ENCODE results near the gene NHSL1.

The NHSL1 gene

GRCh38 chr6:138451043-138451442 lies 48.3 kb downstream of the NHSL1 start:
- no peak for TF ChIP-seq CTCF (conservative IDR thresholded peaks at IDR 0.05; ENCODE audit: low read depth, low read length)
- H3K4me3 ChIP-seq (ENCODE audit: low read length), result no peak overlapping the region
- no peak for DNase-seq (ENCODE audit: low read depth)

- H3K4me3 ChIP-seq (ENCODE audit: low read length), result no peak overlapping the region
- no peak for TF ChIP-seq CTCF (conservative IDR thresholded peaks at IDR 0.05; ENCODE audit: low read depth, low read length)
- no peak for DNase-seq (ENCODE audit: low read depth)
Observed at GRCh38 chr6:138450445-138450844, 48.8 kb downstream of the NHSL1 start.

GRCh38 chr6:138446821-138447220 lies 52.5 kb downstream of the NHSL1 start:
- H3K4me3 ChIP-seq (ENCODE audit: low read length), result no peak overlapping the region
- DNase-seq (ENCODE audit: low read depth), result no peak
- no peak for TF ChIP-seq CTCF (conservative IDR thresholded peaks at IDR 0.05; ENCODE audit: low read depth, low read length)

- TF ChIP-seq CTCF (conservative IDR thresholded peaks at IDR 0.05; ENCODE audit: low read depth, low read length), result no peak
- DNase-seq (ENCODE audit: low read depth), result no peak
- H3K4me3 ChIP-seq (ENCODE audit: low read length), result no peak overlapping the region
Observed at GRCh38 chr6:138443979-138444378, 55.3 kb downstream of the NHSL1 start.

- no peak for DNase-seq (ENCODE audit: low read depth)
- no peak for TF ChIP-seq CTCF (conservative IDR thresholded peaks at IDR 0.05; ENCODE audit: low read depth, low read length)
- no peak overlapping the region for H3K4me3 ChIP-seq (ENCODE audit: low read length)
Observed at GRCh38 chr6:138442663-138443062, 56.6 kb downstream of the NHSL1 start.

- no peak overlapping the region for H3K4me3 ChIP-seq (ENCODE audit: low read length)
- no peak for TF ChIP-seq CTCF (conservative IDR thresholded peaks at IDR 0.05; ENCODE audit: low read depth, low read length)
- DNase-seq (ENCODE audit: low read depth), result no peak
Observed at GRCh38 chr6:138441965-138442364, 57.3 kb downstream of the NHSL1 start.

- TF ChIP-seq CTCF (conservative IDR thresholded peaks at IDR 0.05; ENCODE audit: low read depth, low read length), result no peak
- no peak for DNase-seq (ENCODE audit: low read depth)
- no peak overlapping the region for H3K4me3 ChIP-seq (ENCODE audit: low read length)
Observed at GRCh38 chr6:138440758-138441357, 58.4 kb downstream of the NHSL1 start.

Measured in retinal pigment epithelial cell (primary cell).